HG03469 (cell line): ENCODE data around the gene APCS.

ENCODE experiments used
- ATAC-seq: cut with Tn5 transposase; IDR thresholded peaks from one replicate; pipeline ENCODE4 v1.9.1; 2021; ENCODE audit warnings: mild to moderate bottlenecking, moderate library complexity, moderate number of reproducible peaks; ENCODE audit not compliant: unreplicated experiment

The APCS gene, protein sequence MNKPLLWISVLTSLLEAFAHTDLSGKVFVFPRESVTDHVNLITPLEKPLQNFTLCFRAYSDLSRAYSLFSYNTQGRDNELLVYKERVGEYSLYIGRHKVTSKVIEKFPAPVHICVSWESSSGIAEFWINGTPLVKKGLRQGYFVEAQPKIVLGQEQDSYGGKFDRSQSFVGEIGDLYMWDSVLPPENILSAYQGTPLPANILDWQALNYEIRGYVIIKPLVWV

DNA sequence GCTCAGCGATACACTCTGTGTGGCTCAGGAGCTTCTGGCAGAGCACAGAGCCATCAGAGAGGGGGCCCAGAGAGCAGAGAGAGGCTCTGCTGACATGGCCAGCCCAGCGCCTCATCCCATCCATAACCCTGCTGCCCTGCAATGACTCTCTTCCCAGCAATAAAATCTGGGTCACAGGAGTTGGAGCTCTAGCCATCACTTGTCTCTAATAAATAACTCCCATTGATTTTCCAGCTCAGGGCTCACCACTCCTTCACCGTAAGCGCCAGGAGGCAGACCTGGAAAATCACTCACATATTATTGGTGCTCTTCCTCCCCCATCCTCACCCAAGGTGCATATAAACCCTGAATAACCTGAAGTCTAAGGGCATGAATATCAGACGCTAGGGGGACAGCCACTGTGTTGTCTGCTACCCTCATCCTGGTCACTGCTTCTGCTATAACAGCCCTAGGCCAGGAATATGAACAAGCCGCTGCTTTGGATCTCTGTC, at the start of gene APCS:
Gene APCS, plus strand, starts transcription at position 366 of the 491 bp plus-strand sequence. Its CDS starts 96 bp downstream, at position 462.
- no peak for ATAC-seq

DNA sequence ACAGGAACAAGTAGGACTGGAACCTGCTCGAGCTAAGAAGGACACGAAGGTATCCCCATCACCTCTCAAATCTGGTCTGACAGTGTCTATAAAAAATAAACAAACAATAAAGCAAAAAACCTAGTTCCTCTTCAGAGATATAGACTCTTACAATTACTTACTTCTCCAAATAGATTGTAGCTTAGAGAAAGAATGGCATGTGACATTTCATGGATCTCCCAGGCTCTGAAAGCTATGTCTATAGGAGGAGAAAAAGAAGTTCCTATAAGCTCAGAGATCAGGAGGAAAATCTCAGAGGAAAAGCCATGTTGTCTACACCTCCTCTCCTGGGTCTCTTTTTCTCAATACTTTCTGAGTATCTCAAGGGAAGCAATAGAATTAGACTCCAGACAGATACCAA, 39.5 kb upstream of the APCS start:
- no peak for ATAC-seq

DNA sequence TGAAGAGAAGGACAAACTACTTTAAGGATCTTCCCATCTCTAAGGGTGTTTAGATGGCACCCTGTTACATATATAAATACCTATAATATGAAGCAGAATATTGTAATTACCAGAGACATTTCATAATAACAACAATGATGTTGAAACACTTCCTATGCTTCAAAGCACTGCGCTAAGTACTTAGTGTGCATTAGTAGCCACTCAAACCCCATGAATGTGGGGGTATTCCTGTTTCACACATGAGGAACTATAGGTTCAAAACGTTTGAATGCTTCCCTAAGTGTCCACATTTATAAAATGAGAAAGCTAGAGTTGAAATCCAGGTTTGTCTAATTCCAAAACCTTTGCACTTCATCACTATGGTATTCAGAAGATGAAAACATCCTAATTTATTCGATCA, 33.4 kb upstream of the APCS start:
- no peak for ATAC-seq

DNA sequence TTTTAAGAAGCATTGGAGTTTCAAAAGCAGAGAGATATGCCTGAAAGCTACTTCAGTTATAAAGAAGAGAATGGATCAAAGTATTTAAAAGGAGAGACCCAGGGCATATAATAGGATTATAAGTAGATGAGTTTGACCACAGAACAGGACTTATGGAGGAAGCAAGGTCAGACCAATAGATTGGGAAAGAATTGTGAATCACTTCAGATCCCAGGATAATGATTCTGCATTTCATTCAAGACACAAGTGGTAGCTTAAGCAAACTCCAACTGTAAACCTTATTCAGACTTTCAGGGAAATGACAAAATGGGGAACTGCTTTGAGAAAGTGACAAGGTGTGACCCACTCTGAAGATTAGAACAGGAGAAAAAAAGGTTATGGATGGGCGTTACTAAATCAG, 32.9 kb upstream of the APCS start:
- no peak for ATAC-seq

DNA sequence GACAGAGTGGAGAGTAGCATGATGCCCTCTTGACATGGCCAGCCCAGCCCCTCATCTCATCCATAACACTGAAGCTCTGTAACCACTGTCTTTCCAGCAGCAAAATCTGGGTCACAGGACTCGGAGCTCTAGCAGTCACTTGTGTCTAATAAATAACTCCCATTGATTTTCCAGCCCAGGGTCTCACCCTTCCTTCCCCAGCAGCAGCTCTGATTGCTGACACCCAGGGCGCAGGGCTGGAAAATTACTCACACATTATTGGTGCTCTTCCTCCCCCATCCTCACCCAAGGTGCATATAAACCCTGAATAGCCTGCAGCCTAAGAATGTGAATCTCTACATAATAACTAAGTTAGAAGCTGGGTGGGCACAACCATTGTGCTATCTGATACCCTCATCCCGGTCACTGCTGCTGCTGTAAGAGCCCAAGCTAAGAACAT, 30.7 kb upstream of the APCS start:
- ATAC-seq, result no peak

DNA sequence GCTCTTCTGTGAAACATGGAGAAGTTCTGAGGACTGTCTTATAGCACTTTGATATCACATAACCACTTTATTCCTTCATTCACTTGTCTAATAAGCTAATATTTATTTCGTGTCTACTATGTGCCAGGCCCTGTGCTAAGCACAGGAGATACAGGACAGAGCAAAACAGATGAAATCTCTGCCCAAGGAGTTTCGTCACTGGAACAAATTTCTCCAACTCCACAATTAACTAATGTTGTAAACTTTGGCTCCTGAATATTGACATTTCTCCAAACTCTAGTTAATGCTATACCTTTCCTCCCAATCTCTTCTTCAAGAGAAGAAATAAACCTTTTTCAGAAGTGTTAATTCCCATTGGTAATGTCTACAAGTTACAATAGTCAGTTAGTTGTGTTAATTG, 27.0 kb upstream of the APCS start:
- no peak for ATAC-seq

DNA sequence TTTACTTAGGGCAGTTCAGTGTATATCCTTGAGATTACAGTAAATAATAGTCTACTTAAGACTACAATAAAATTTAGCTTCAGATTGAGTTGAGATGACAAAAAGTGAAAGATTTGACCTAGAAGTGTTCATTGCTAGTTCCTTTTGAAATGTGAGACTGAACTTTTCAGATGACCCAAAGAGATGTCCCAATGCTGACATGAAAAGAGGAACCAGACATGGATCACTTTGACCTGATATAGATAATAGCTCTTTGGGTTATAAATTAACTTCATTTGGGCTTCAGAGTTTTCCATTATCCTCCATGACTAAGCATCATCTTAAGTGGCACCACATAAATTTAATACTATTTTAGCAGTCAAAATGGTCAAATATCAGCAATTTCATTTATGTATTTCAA, 26.1 kb upstream of the APCS start:
- ATAC-seq, result no peak

DNA sequence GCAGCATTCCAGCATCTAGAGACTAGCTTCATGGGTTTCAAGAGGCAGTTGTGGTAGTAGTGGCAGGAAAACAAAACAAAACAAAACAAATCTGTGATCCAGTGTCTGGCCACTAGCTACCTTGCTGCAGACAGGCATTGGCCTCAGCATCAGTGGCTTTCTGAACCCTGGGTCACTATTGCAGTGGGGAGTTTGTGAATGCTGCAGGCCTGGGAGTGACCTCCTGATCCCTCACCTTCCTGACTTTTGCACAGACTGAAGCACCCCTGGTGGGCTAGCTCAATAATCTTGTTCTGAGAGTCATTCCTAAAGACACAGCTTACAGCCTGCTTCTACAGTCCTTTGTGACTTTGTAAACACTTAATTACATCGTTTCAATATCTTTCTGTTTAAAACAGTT, 24.9 kb upstream of the APCS start:
- no peak for ATAC-seq

DNA sequence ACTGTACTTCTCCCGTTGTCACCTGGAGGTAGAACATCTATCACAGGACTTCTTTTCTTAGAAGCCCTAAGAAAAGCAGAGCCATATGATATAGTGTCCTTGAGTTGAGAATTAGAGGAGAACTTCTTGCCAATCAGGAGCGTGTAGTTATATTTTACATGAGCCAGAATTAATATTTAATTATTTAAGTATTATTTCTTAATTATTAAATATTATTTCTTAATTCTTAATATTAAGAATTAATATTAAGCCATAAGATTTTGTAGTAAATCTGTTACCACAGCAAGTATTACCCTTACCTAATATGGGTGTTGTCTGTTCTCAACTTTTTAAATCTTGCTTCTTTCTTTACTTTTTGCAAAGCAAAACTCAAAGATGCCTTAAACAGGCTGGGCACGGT, 10.2 kb upstream of the APCS start:
- no peak for ATAC-seq

DNA sequence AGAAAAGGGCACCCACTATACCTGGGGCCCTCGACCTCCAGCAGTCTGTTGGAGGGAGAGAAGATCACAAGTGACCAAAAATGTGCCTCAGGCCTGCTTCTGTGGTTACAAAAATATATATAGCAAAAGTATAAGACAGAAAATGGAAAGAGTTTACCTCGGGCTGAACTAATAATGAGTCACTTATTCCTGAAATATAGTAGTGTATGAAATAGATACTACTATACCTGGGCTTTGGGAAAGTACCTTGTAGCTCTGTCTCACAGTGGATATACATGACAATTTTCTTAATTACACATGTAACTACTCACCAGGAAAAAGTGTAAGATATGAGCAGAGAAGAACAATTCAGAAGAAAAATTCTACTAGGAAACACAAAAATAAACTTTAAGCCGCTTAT, 7.3 kb upstream of the APCS start:
- ATAC-seq, result no peak

DNA sequence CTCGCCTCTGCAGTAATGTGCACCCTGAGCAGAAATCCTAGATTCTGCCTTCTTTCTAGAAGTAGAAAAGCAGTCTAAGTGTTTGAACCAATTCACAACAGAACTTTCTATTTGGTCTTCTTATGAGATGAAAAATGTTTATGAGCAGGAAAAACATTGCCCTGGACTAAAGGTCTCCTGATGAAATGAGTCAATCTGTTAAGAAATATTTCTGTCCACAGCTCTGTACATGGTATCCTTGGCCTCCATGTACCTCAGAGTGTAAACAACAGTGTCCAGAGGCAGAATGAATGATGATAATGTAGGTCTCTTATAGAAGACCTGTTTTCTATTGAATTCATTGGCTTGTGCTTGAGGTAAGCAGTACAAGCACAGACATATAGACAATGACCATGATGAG, 6.2 kb upstream of the APCS start:
- ATAC-seq, result no peak

DNA sequence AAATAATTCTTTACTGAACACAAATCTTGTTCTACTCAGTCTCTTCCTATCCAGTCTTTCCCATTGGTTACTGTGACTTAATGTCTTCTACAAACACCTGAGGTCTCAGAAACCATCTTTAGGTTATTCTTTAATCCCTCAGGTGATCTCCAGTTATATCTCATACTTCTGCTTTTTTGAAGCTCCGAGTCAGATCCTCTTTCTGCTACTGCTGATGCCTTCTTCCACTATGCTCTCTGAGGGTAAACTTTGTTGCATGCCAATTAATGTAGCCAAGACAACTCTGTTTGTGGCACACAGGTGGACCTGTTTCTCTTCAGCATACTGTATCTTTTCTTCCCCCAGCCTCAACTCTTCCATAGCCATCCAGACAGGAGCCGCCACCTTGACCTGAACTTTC, 3.1 kb upstream of the APCS start:
- ATAC-seq, result no peak

DNA sequence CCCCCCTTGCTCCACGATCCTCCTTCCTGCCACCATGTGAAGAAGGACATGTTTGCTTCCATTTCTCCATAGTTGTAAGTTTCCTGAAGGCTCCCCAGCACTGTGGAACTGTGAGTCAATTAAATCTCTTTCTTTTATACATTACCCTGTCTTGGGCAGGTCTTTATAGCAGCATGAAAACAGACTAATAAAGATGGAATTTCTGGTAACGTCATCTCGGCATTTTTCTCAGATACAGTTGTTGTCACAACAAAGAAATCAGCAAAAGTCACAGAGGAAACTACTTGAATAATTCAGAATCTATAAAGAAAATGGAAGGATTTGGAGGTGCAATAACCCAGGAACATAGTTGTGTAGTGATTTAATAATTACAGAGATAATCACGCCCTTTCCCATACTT, 4.4 kb downstream of the APCS start:
- no peak for ATAC-seq

DNA sequence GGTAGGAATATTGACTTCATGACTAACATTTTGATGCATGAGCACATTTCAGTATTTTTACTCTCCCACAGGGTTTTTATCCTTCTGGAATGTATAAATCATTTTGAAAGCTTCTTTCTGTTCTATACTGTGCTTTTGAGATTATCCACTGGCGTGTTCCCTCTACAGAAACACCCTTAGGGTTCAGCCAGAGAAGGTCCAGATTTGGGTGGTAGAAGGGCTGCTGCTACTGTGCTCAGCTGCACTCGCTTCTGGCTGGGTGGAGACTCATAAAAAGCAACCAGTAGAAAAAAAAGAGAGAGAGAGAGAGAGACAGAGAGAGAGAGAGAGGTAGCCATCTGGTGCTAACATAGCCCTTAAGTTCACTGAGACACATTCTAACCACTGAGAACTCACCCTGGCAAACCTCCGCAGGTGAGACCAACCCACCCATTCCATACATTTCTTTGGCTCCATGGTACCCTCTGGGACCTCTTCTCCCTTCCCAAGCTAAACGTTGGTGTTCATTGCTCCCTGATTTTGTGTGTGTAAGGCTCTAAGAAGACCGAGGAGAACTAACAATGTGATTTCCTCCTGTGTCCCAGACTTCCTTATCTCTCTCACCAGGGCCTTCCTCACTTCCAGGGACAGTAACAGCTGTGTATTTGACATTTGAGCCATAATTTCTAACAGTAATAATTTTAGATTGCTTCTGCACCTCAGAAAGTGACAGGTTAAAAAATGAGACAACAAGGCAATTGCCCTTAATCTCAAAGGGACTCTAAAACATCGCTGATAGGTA, 7.2 kb downstream of the APCS start:
- no peak for ATAC-seq

DNA sequence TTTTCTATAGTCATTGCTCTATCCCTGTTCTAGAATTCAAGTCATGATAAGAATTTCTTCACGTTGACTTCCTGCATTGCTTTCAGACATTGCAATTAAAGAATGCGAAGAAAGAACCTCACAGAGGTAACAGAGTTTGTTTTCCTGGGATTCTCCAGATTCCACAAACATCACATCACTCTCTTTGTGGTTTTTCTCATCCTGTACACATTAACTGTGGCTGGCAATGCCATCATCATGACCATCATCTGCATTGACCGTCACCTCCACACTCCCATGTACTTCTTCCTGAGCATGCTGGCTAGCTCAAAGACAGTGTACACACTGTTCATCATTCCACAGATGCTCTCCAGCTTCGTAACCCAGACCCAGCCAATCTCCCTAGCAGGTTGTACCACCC, 10.6 kb downstream of the APCS start:
- ATAC-seq, result no peak

DNA sequence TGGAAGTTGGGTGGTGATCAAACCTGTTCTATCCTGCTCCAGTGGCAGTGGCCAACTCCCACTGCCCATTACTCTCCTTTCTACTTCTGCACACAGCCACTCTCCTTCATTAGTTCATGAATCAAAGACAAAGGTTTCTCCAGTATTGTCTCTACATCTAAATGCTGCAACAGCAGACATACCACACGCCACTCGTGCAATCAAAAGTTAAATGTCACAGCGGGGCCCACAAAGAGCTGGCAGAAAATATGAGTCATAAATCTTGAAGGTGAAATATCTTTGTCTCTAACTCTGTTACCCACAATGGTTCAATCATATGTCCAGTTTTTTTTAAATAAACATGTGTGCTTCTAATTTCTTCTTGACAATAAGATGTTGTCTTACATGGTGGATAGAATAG, 13.3 kb downstream of the APCS start:
- ATAC-seq, result no peak

DNA sequence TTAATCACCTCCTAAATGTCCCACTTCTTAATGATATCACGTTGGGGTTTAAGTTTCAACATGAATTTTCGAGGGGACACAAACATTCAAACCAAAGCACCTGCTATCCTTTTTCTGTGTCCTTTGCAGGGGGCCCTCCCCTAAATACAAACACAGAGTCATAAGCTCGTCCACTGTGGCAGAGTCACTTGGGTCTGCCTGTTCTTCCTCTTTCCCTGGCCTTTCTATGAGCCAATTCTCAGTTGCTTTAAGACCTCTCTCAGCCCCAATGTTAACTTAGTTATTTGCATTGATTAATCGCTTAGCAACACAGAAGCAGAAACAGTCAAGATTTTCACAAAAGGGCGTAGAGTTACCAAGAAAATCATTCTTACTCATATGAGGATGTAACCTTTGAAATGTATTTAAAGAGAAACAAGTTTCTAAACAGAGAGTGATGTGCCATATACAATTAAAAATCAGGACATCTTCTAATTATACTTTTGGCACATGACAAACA, 14.9 kb downstream of the APCS start:
- no peak for ATAC-seq

DNA sequence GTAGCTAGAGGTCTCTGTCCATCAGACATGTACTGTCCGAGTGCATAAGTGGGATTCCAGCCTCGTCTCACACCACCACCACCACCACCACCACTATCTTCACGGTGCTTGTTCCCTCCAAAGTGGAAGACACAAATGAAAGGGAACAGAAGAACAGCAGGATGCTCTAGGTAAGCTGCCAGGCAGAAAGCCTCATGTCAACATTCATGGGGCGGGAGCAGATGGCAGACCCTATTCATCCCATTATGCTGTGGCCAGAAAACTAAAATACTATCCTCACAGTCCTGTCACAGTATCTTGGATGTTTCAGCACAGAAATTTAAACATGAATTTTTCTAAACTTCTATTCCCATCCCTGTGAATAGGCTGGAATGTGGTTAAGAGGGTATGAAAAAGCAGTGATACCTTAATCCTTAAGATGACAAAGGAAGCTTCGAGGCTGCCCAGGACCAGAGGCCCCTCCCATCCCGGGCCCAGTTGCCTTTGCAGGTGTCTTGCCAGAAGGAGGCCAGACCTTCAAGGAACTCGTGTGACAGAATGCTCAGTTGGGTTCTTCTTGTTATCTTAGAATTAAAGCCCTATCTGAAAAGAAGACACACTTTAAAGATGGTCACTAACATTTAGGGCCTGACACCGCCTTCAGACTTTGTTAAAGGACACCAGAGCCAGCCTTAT, 24.7 kb downstream of the APCS start:
- no peak for ATAC-seq

DNA sequence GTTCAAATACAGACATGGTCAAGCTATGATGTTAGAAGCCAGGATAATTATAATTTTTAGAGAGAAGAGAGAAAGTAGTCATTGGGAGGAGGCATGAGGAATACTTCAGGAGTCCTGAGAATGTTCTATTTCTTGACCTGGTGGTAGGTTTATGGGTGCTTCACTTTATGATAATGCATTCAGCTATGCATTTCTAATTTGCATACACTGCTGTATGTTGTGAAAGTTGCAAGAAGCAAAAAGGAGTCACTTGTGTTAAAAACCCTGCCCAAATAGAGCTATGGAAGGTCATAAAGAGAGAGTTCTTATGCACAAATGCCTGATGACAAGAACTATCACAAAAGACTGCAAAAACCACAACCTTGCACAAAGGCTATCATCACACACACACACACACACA, 45.3 kb downstream of the APCS start:
- no peak for ATAC-seq
